T-helper 2 cell (primary cell): ENCODE measurements around the gene PLIN1.

Source experiments
- DNase-seq, 5 experiments: peaks; one replicate each; pipeline versions ENCODE4 v3.0.0 to v3.0.0-alpha.2; 2012 to 2022

PLIN1 gene

DNA sequence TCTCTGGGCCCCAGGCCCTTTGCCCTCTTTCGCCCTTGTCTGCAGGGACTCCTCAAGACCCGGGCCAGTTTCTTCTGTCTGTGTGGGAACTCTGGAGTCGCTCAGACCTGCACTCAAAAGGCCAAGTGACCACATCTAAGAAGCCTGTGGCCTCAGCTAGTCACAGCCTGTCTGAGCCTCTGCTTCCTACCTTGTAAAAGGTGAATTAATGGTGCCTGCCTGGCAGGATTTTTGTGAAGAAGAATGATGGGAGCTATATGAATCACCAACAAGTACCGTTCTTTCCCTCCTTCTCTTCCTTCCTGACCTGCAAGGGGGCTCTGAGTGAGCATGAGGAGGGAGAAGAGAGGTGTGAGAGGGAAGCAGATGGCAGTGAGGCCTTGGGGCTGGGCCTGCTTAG is 7.5 kb downstream of the PLIN1 start:
- DNase-seq: no peak

GRCh38 chr15:89670971-89671560 is 8.1 kb downstream of the PLIN1 start:
- no peak for DNase-seq

DNA sequence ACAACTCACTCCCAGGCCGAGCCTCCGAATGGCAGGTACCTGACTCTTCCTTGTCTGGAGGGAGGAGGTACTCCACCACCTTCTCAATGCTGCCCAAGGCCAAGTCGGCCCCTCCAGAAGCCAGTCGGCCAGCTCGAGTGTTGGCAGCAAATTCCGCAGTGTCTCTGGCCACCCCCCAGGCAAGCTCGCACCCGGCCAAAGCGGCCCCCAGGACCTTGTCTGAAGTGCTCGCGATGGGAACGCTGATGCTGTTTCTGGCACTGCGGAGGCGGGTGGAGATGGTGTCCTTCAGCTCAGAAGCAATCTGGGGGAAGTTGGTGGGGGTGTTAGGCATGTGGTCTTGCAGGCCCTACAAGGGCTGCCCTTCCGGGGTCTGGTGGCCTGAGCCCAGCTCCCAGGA is 9.2 kb downstream of the PLIN1 start:
- no peak for DNase-seq

GRCh38 chr15:89669309-89669865 is 9.8 kb downstream of the PLIN1 start:
- no peak for DNase-seq

DNA sequence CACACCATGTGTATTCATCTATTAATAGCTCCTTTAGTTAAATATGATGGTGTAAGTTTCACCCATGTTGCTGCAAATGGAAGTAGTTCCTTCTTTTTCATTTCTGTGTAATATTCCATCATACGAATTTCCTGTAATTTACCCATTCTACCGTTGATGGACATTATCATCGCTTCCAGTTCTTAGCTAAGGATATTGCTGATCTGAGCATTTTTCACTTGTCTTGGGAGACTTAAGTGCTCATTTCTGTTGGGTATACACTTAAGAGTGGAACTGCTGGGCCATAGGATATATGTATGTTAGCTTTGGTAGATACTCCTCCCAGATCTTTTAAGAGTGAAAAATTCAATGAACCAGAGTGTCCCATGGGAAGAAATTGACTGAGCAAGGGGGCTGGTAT is 11.0 kb downstream of the PLIN1 start:
- no peak for DNase-seq

DNA sequence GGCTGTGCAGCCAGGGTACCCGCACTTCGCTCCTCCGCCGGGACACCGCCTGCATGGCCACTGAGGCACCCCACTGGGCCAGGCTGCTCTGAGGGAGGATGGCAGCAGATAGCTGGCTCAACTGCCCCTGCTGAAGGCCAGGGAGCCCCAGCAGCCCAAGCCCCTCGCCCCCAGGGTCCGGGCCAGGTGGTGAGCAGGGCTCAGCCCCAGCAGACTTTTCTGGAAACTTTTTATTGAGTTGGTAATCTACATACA is 11.5 kb downstream of the PLIN1 start:
- no peak for DNase-seq

DNA sequence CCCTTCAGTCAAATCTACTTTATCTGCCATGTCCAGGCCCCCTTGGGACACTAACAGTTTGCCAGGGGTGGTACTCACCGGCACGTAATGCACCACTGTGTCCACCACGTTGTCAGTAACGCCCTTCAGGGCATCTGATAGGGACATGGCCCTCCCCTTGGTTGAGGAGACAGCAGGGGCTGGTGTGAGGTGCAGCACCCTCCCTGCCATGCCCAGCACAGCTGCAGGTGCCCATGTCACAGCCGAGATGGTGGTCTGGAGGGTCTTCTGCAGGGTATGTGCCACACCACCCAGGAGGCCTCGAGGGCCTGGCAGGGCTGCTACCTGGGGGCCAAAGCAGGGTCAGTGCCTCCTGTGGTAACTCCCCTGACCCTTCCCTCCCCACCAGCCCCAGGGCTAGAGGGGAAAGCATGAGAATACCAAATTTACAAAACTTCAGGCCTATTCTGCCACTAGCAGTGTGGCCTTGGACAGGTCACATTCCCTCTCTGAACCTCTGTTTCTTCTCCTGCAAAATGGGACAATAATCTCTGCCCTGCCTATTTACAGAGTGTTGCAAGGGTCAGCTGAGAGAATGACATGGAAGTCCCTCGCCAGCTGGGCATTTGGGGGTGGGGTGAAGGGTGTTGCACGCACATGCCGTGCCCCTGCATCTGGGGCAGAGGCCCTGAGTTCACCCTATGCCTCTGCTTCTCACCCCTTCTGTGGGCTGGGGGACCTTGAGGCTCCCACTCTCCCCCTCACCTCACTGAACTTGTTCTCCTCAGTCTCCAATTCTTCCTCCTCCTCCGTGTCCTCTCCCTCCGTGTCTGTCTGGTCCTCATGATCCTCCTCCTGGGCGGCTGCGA is 12.1 kb downstream of the PLIN1 start:
- DNase-seq: no peak

- no peak for DNase-seq
Measured at GRCh38 chr15:89666184-89666857, 12.8 kb downstream of the PLIN1 start.

GRCh38 chr15:89665449-89666181 is 13.6 kb downstream of the PLIN1 start:
- DNase-seq: peak in 1 of 5 experiments; percentile 25

DNA sequence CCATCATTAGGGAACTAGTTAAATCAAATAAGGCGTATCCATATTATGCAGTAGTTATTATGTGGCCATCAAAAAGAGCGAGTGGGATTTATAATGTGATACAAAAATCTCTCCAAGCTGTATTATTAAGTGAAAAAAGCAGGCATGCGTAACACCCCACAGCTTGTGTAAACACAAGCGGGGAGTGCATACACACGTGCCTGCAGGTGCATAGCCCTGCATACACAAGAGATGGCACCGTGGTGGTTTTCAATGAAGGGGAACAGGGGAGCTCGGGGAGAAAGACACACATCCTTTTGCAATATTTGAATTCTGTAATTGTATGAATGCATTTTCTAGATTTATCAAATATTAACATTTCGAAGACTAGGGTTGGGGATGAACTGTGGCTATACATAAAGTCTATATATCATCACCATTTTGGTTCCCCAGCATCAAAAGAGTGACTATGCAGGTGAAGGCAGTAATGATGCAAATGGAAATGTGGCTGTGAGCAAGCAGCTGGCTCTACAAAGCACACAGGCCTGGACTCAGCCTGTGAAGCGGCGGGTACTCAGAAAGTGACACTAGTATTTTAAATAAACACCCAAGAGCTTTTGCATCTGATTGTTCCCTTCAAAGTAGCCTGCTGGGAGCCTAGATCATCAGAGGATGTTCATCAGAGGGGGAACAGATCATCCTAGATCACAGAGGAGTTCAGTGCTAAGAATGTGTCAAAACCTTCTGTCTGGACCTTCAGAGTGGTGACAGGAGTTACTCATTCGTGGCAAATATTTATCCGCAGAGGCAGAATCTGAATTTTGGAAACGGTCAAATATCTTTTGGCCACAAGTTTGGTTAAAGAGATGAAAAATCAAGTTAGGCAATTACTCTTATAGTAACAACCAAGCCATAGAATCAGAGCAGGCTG is 14.5 kb downstream of the PLIN1 start:
- no peak for DNase-seq

DNA sequence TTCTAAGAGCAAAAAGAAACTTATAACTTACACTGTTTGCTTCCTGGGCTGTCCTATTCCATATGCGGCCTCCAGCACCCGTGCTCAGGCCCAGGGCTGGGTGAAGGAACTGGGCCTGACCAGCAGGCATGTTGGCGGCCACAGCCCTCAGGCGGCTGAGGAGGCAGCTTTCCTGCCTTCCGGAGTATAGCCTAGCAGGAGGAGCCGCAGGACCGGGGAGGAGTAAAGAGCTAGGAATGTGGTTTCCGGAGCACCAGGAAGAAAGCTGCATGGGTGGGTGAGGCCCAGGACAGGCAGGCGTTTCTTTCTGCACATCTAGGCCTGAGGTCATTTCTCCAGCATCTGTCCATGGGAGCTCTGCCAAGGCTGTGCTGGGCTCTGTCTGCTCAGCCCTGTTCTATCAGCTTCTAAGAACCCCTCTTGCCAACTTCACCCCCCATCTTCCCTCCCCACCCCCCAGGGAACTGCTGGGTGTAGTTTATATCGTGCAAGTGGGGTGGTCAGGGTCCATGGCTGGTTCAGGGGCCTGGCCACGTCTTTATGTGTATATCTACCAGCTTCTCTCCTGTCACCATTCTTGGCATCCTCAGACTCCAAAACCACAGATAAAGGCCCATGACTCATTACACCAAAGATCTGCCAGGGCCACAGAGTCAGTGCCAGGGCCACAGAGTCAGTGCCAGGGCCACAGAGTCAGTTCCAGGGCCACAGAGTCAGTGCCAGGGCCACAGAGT is 16.1 kb downstream of the PLIN1 start:
- DNase-seq: no peak

DNA sequence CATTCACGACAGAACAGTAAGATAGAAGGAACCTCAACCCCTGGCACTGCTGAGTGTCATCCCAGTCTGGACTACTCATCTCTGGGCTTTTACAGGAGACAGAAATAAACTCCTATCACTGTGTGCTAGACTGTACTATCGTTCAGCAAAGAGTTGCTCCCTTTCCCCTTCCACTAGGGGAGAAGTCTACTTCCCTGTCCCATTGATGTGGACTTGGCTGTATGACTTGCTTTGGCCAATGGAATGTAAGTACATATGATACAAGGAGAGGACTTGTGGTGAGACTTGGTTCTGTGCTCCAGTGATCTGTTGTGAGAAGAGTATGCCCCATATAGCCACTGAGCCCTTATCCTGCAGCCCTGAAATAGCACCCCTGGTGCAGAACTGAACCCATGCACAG is 18.6 kb downstream of the PLIN1 start:
- no peak for DNase-seq

- no peak for DNase-seq
Measured at GRCh38 chr15:89659295-89659694, 19.9 kb downstream of the PLIN1 start.

DNA sequence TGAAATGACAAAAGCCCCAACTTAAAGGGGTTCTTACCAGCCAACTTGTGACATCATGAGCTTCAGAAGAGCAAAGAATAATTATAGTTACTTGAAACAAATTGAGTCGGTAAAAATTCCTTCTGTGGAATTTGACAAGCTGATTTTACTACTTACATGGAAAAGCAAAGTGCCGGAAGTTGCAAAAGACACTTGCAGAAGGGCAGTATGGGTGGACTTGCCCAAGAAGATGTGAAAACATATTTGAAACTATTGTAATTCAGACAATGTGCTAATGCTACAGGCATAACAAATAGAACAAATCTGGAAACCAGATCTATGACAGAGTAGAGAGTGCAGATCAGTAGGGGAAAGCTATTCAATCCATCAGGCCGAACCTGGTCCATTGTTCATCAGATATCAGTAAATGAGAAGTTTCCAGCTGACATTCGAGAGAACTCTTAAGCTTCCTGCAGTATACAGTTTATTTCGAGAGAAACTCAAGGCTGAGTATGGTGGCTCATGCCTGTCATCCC is 21.4 kb downstream of the PLIN1 start:
- no peak for DNase-seq

DNA sequence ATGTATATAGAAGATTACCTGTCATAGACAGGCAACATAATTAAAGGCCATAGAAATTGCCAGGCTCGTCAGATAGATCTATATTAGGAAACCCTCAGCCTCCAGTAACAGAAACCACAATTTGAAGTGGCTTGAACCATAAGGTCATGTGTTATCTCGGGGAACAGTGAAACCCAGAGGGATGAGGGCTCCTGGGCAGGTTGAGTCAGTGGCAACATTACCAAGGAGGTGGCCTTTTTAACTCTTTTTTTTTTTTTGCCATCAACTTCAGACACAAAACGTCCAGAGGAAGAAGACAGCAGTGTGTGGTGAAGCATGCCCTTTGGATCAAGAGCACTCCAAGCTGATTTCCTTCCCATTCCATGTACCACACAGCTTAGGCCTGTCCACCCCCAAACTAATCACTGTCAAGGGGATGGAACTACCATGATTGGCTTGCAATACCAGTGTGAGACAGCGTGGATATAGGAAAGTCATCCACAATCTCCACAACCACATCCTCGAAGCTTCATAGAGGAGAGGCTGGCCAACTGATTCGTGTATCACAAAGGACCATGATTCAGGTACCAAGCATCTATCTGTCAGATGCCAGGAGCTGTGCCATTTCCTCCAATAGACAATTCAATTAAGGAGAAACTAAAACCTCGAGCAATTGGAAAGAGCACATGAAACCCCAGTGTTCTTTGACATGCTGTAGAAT is 22.9 kb downstream of the PLIN1 start:
- DNase-seq: no peak

DNA sequence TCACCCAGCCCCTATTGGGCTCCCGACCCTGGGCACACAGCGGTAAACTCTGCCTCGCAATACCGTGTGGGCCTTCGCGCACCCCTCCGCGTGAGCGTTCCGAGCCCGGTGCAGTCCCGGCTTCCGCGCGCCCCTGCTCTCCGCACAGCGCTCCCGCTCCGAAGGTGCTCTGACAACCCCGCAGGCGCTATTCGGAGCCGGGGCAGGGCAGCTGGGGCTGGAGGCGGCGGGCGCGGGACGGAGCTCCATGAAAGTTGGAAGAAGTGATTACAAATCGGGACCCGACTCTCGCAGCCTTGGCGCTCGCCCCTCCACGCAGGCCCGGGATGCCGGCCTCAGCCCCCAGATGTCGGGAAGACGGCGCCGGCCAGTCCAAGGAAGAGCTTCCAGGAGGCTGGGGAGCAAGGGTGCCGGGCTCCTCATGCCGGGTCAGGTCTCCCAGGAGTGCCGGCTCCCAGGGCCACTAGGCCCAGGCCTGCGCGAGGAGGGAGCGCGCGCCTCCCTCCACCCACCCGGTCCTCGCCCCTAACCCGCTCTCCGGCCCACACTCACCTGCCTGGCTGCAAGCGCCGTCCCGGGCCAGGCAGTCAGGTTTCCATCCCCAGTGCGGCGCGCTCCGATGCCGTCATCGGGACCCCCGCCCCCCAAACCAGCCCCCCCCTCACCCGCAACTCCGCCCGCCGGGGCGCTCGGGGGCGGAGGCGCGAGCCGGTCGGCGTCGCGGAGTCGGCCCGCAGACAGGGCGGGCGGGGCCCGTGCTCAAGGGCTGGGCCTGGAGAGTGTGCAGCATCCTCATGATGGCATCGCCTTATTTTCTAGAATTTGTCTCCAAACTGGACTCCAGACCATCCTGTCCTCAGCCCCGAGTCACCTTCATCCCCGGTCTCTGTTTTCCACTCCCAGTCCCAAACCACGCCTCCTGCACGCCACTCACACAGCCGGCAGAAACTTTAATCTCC is 24.0 kb downstream of the PLIN1 start, which contains the start of gene KIF7:
KIF7 (minus strand) TSS at position 621 of the 959 bp plus-strand sequence. CDS start 2,537 bp downstream, outside the sequence.
- DNase-seq: peak in 1 of 5 experiments; percentile 47

DNA sequence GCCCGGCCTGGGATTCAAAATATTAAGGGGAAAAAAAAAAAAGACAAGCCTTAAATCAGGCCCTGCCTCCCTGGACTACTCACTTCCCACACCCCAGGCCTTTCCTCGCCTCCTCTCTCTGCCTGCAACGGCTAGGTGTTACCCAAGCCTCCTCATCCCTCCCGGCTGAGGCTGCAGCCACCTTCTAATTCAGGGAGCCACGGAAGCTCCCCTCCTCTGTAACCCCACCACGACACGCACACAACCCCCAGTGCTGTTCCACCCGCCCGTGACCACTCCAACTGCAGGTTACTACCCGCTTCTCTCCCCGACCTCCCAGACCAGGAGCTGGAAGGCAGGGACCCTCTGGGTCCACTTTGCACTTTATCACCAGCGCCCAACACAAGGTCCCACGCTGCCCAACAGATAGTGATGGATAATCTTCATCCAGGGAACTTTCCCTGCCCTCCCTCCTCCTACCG is 24.8 kb downstream of the PLIN1 start:
- no peak for DNase-seq

GRCh38 chr15:89653578-89653977 is 25.6 kb downstream of the PLIN1 start:
- no peak for DNase-seq

- no peak for DNase-seq
Measured at GRCh38 chr15:89652666-89653065, 26.5 kb downstream of the PLIN1 start.
